ENCODE results near the gene PBX3. TPM values are rescaled to one million over a fixed set of nuclear protein-coding genes. Genes with fewer than 3 reads are reported as not detected.
A peak's percentile ranks its signal among the peaks of the same experiment; 100 is the strongest.

The PBX3 gene
- total and polyA plus RNA-seq, 2 experiments from 2014 or later, result 133 to 134 TPM

DNA sequence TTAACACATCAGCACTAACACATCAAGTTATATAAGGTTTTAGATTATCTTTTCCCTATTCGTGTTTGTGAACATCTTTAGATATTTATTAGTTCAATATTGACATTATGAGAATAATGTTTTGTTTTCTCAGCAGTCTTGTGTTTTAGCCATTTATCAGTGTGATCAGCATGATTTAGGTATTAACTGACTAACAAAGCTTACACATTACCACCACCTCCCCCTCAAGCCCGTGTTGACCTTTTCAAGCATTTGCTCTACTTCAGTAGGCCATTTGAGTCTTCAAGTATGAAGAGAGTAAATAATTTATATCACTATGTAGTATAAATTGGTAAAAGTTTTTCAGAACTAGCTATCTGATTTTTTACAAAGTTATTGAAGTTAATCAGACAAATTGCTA lies 6.9 kb downstream of the PBX3 start:
- H3K4me1 ChIP-seq (ENCODE audit: low read depth), result peaks cover 80% of the 10 kb centered on the region
- no peaks in the 10 kb centered on the region for H3K36me3 ChIP-seq
- H3K27ac ChIP-seq, result no peak overlapping the region
- no peaks in the 10 kb centered on the region for H3K9me3 ChIP-seq (ENCODE audit: low read depth)
- H3K4me3 ChIP-seq, result no peak overlapping the region
- TF ChIP-seq CTCF (IDR thresholded peaks at IDR 0.05; ENCODE audit: low read depth, low read length), result no peak
- H3K27me3 ChIP-seq, result no peaks in the 10 kb centered on the region
- DNase-seq (ENCODE audit: low read depth in 1 of 2, low spot score in 1 of 2), result no peak

DNA sequence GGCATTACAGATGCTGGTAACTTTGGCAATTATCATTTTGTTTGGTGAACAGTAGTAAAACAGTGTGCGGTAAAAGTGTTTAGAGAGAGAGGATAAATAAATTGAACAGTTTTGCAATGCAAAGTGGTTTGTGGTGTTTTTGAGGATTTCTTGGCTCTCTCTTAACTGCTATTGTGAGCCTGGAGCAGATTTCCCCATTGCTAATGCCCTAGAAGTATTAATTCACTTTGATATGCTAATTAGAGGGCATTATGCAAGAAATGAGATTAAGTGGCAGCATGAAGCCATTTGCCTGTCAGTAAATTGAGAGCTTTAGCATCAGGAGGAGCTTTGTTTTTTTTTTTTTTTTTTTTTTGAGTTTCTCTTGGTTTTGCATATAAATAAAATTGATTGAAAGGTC lies 8.2 kb downstream of the PBX3 start:
- no peak for DNase-seq (ENCODE audit: low read depth in 1 of 2, low spot score in 1 of 2)
- no peak for TF ChIP-seq CTCF (IDR thresholded peaks at IDR 0.05; ENCODE audit: low read depth, low read length)
- H3K27ac ChIP-seq, result no peak overlapping the region
- H3K36me3 ChIP-seq, result no peaks in the 10 kb centered on the region
- peaks cover 87% of the 10 kb centered on the region for H3K4me1 ChIP-seq (ENCODE audit: low read depth)
- H3K4me3 ChIP-seq, result no peak overlapping the region
- no peaks in the 10 kb centered on the region for H3K27me3 ChIP-seq
- no peaks in the 10 kb centered on the region for H3K9me3 ChIP-seq (ENCODE audit: low read depth)

- no peak for TF ChIP-seq CTCF (IDR thresholded peaks at IDR 0.05; ENCODE audit: low read depth, low read length)
- Histone ChIP-seq H3K27ac (peak overlapping the region; percentile 67), H3K27me3 (no peaks in the 10 kb centered on the region), H3K9me3 (ENCODE audit: low read depth) (no peaks in the 10 kb centered on the region), H3K4me3 (no peak overlapping the region), H3K36me3 (no peaks in the 10 kb centered on the region), H3K4me1 (ENCODE audit: low read depth) (peaks cover 91% of the 10 kb centered on the region)
- DNase-seq (ENCODE audit: low read depth in 1 of 2, low spot score in 1 of 2), result peak in 1 of 2 donors; percentile 19
Measured at GRCh38 chr9:125756518-125756917, 9.3 kb downstream of the PBX3 start.

- no peak overlapping the region for H3K4me3 ChIP-seq
- DNase-seq (ENCODE audit: low read depth in 1 of 2, low spot score in 1 of 2), result no peak
- H3K4me1 ChIP-seq (ENCODE audit: low read depth), result peaks cover 90% of the 10 kb centered on the region
- no peak for TF ChIP-seq CTCF (IDR thresholded peaks at IDR 0.05; ENCODE audit: low read depth, low read length)
- peak overlapping the region; percentile 80 for H3K27ac ChIP-seq
- no peaks in the 10 kb centered on the region for H3K36me3 ChIP-seq
- H3K9me3 ChIP-seq (ENCODE audit: low read depth), result no peaks in the 10 kb centered on the region
- H3K27me3 ChIP-seq, result no peaks in the 10 kb centered on the region
Measured at GRCh38 chr9:125757834-125758233, 10.7 kb downstream of the PBX3 start.

- peaks cover 91% of the 10 kb centered on the region for H3K4me1 ChIP-seq (ENCODE audit: low read depth)
- no peak overlapping the region for H3K4me3 ChIP-seq
- H3K27ac ChIP-seq, result peak overlapping the region; percentile 80
- no peaks in the 10 kb centered on the region for H3K27me3 ChIP-seq
- DNase-seq (ENCODE audit: low read depth in 1 of 2, low spot score in 1 of 2), result peak in 1 of 2 donors; percentile 32
- no peaks in the 10 kb centered on the region for H3K36me3 ChIP-seq
- no peaks in the 10 kb centered on the region for H3K9me3 ChIP-seq (ENCODE audit: low read depth)
- TF ChIP-seq CTCF (IDR thresholded peaks at IDR 0.05; ENCODE audit: low read depth, low read length), result no peak
Measured at GRCh38 chr9:125758986-125759763, 12.0 kb downstream of the PBX3 start.
